GM12878 (cell line): ENCODE measurements around the gene ANKRD17. TPM values are rescaled to one million over a fixed set of nuclear protein-coding genes. Genes with fewer than 3 reads are reported as not detected.

Experiments
- ATAC-seq: fragments of 200-7000 bp; cut with Tn5 transposase; 3 replicates; pipeline ENCODE4 v1.9.1; 2020; ENCODE audit warnings: mild to moderate bottlenecking, moderate library complexity
- BruUV-seq: library from RNA; stranded (reverse); fragments of 400-500 nt; replicated peaks from 2 replicates; lab custom pipeline; 2021; lab: Mats Ljungman, UMichigan
- CTCF ChIA-PET: fragments of 300-600 bp; sonication (Branson Sonifier 250); formaldehyde crosslinking; extraction: SDS; loops from one replicate; lab custom pipeline; 2021; ENCODE audit warnings: inconsistent platforms; lab: Yijun Ruan, JAX
- POLR2A ChIA-PET: fragments of 350-600 bp; formaldehyde crosslinking; extraction: SDS; loops from one replicate; lab custom pipeline; 2021; ENCODE audit warnings: inconsistent platforms; lab: Charles Lee
- RAD21 ChIA-PET: fragments of 300-600 bp; sonication (Branson Sonifier 250); formaldehyde crosslinking; loops from one replicate; lab custom pipeline; 2023; ENCODE audit warnings: antibody characterized with exemption; ENCODE audit not compliant: unreplicated experiment; lab: Charles Lee
- SMC1A ChIA-PET: fragments of 300-600 bp; sonication (Branson Sonifier 250); formaldehyde crosslinking; loops from one replicate; lab custom pipeline; 2023; ENCODE audit not compliant: unreplicated experiment, uncharacterized antibody; lab: Charles Lee
- DNase-seq: peaks from one replicate; pipeline ENCODE4 v3.0.0-alpha.2; 2011; ENCODE audit warnings: low read depth, low spot score
- FAIRE-seq: peaks from 3 replicates; lab custom pipeline; 2011; peaks lifted over from hg19 to GRCh38; lab: Jason Lieb, UNC
- H2AFZ ChIP-seq: 2 replicates; pipeline ENCODE4 v1.6.0; 2011; ENCODE audit warnings: low read depth, low read length, control low read depth; ENCODE audit not compliant: control insufficient read depth
- H3K27ac ChIP-seq: 2 replicates; pipeline ENCODE4 v1.5.1; 2011; ENCODE audit warnings: control low read depth; ENCODE audit not compliant: control insufficient read depth, insufficient read depth
- H3K27me3 ChIP-seq, 2 experiments: replicated peaks in 1 of 2; 2 replicates each; pipeline versions ENCODE4 v1.6.0 to v1.6.1; 2011; ENCODE audit warnings: low read length in 1 of 2; ENCODE audit not compliant: control insufficient read depth in 2 of 2, insufficient read depth in 2 of 2
- H3K36me3 ChIP-seq, 2 experiments: 2 replicates each; pipeline ENCODE4 v1.5.1; 2011; ENCODE audit warnings: low read length in 1 of 2; ENCODE audit not compliant: control insufficient read depth in 2 of 2, insufficient read depth in 2 of 2
- H3K4me1 ChIP-seq: 2 replicates; pipeline ENCODE4 v1.6.1; 2011; ENCODE audit warnings: mild to moderate bottlenecking, low read length, moderate library complexity, mixed read lengths; ENCODE audit not compliant: control insufficient read depth, insufficient read depth
- H3K4me2 ChIP-seq: 2 replicates; pipeline ENCODE4 v1.6.0; 2011; ENCODE audit warnings: control low read depth; ENCODE audit not compliant: control insufficient read depth, insufficient read depth
- H3K4me3 ChIP-seq: fragments of 200-600 bp; sonication (generic); 2 replicates; pipeline ENCODE4 v1.5.1; 2016
- H3K79me2 ChIP-seq: 2 replicates; pipeline ENCODE4 v1.6.0; 2011; ENCODE audit warnings: low read length; ENCODE audit not compliant: control insufficient read depth, insufficient read depth
- H3K9ac ChIP-seq: 2 replicates; pipeline ENCODE4 v1.8.0; 2011; ENCODE audit warnings: low read length, control low read depth, mixed read lengths; ENCODE audit not compliant: control insufficient read depth, insufficient read depth
- H3K9me3 ChIP-seq: replicated peaks from 3 replicates; pipeline ENCODE4 v1.5.1; 2011; ENCODE audit warnings: mild to moderate bottlenecking, low read length; ENCODE audit not compliant: control insufficient read depth, insufficient read depth
- H4K20me1 ChIP-seq: 2 replicates; pipeline ENCODE4 v1.6.0; 2011; ENCODE audit not compliant: control insufficient read depth, insufficient read depth
- BACH1 ChIP-seq: fragments of 450-650 bp; IDR thresholded peaks from 2 replicates; pipeline ENCODE4 v1.6.1; 2017; ENCODE audit warnings: mild to moderate bottlenecking, borderline replicate concordance
- ESRRA ChIP-seq: IDR thresholded peaks from 2 replicates; pipeline ENCODE4 v1.6.1; 2012; ENCODE audit warnings: mild to moderate bottlenecking, low read length, improper control_type of control experiment
- LARP7 ChIP-seq: fragments of 450-650 bp; IDR thresholded peaks from 2 replicates; pipeline ENCODE4 v1.6.1; 2017; ENCODE audit warnings: mild to moderate bottlenecking
- WGBS: methylation state at CpG from one replicate; pipeline ENCODE4 v1.1.6; 2016; ENCODE audit warnings: low lambda C conversion rate; ENCODE audit not compliant: insufficient replicate concordance, insufficient coverage; ENCODE audit errors: missing lambda C conversion rate; 5-methylcytosine and 5-hydroxymethylcytosine counted together
- in situ Hi-C: fragments of 300-500 bp; cut with MboI; formaldehyde crosslinking; loops from 9 replicates; pipeline ENCODE4 v1.14.3; 2018; ENCODE audit warnings: mixed read lengths
- intact Hi-C: fragments of 100-400 bp; cut with micrococcal nuclease; formaldehyde crosslinking; loops from one replicate; pipeline ENCODE4 v1.14.2; 2022; ENCODE audit not compliant: unreplicated experiment
- polyA plus RNA-seq, 11 experiments: library from polyadenylated mRNA; depleted of rRNA in 4 of 11; unstranded in 6 of 11; stranded (reverse) in 5 of 11; fragments of >200 nt; fragmentation: Nextera tagmentation in 4 of 11; fragmentation: Illumina TruSeq in 1 of 11; extraction: Ambion mirVana in 4 of 11; extraction: Trizol in 1 of 11; gene quantifications; 1 replicate in 1 of 11; 2 replicates in 10 of 11; pipeline versions ENCODE4 v1.2.1 to v1.2.3, GENCODE V29; 2011 to 2016; ENCODE audit warnings: inconsistent platforms in 2 of 11, missing spikeins in 2 of 11, low read depth in 1 of 11
- total RNA-seq, 4 experiments: library from RNA; depleted of rRNA in 3 of 4; stranded (reverse); fragments of >200 nt in 3 of 4; fragmentation: Illumina TruSeq in 1 of 4; extraction: Trizol in 1 of 4; gene quantifications; 2 replicates each; pipeline versions ENCODE4 v1.2.1 to v1.2.3, GENCODE V29; 2013 to 2021
- TF ChIP-seq, protein P1 (sequence below): fragments of 450-650 bp; formaldehyde crosslinking; IDR thresholded peaks from 2 replicates; pipeline ENCODE4 v1.5.0; 2022; ENCODE audit warnings: mild to moderate bottlenecking, missing genetic modification characterization
- TF ChIP-seq, protein P2 (sequence below): fragments of 450-650 bp; IDR thresholded peaks from 2 replicates; pipeline ENCODE4 v1.6.1; 2017; ENCODE audit warnings: mild to moderate bottlenecking, low read depth, inconsistent platforms; ENCODE audit not compliant: poor library complexity, severe bottlenecking

ANKRD17 gene
- total and polyA plus RNA-seq, 10 of the 15 experiments (the other 5 are each of a cell fraction or from before 2014, with no cell fraction given), result 11.7 to 46.5 (median 32.6) TPM

DNA sequence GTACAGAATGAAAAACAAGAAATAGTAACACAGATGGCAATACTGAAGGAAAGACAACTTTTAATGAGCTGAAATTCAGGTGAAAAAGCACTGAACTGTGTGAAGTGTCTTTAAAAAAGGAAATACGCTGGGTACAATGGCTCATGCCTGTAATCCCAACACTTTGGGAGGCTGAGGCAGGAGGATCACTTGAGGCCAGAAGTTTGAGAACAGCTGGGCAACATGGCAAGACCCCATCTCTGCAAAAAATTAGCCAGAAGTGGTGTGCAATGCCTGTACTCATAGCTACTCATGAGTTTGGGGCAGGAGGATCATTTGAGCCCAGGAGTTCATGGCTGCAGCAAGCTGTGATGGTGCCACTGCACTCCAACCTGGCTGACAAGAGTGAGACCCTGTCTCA, 129.3 kb downstream of the ANKRD17 start:
- H3K79me2 ChIP-seq, result no peaks in the 10 kb centered on the region
- H2AFZ ChIP-seq, result no peak overlapping the region
- WGBS, result 100% methylated on average over 1 of the region's 1 CpG
- ATAC-seq (no peak), DNase-seq (no peak), FAIRE-seq (no peak)
- ChIA-PET SMC1A (interaction anchor here (1.2 to 2.0 kb wide), 5 partner anchors 9 to 128 kb away, joined by 3 to 10 read pairs (median 6); no protein-coding TSS in a partner anchor), POLR2A (interaction anchor here (0.7 kb wide), 1 partner anchor 157 kb away, joined by 5 read pairs; no protein-coding TSS in a partner anchor), CTCF (interaction anchor here (1.2 to 4.5 kb wide), 5 partner anchors 15 to 127 kb away, joined by 3 to 51 read pairs (median 6); no protein-coding TSS in a partner anchor), RAD21 (interaction anchor here (0.9 to 3.4 kb wide), 3 partner anchors 37 to 129 kb away, joined by 3 to 17 read pairs (median 3); partner anchors contain the start of gene ANKRD17)
- H3K4me1 ChIP-seq, result no peaks in the 10 kb centered on the region
- peaks cover 2 to 11% of the 10 kb centered on the region in 2 experiments for H3K36me3 ChIP-seq
- H3K4me3 ChIP-seq, result no peak overlapping the region
- in situ Hi-C loops (no loop called here), intact Hi-C loops (no loop called here)
- TF ChIP-seq LARP7, result no peak
- TF ChIP-seq BACH1, result no peak
- TF ChIP-seq, protein P1, sequence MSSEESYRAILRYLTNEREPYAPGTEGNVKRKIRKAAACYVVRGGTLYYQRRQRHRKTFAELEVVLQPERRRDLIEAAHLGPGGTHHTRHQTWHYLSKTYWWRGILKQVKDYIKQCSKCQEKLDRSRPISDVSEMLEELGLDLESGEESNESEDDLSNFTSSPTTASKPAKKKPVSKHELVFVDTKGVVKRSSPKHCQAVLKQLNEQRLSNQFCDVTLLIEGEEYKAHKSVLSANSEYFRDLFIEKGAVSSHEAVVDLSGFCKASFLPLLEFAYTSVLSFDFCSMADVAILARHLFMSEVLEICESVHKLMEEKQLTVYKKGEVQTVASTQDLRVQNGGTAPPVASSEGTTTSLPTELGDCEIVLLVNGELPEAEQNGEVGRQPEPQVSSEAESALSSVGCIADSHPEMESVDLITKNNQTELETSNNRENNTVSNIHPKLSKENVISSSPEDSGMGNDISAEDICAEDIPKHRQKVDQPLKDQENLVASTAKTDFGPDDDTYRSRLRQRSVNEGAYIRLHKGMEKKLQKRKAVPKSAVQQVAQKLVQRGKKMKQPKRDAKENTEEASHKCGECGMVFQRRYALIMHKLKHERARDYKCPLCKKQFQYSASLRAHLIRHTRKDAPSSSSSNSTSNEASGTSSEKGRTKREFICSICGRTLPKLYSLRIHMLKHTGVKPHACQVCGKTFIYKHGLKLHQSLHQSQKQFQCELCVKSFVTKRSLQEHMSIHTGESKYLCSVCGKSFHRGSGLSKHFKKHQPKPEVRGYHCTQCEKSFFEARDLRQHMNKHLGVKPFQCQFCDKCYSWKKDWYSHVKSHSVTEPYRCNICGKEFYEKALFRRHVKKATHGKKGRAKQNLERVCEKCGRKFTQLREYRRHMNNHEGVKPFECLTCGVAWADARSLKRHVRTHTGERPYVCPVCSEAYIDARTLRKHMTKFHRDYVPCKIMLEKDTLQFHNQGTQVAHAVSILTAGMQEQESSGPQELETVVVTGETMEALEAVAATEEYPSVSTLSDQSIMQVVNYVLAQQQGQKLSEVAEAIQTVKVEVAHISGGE (CRISPR knock-in tag), result no peak
- TF ChIP-seq ESRRA, result no peak
- TF ChIP-seq, protein P2, sequence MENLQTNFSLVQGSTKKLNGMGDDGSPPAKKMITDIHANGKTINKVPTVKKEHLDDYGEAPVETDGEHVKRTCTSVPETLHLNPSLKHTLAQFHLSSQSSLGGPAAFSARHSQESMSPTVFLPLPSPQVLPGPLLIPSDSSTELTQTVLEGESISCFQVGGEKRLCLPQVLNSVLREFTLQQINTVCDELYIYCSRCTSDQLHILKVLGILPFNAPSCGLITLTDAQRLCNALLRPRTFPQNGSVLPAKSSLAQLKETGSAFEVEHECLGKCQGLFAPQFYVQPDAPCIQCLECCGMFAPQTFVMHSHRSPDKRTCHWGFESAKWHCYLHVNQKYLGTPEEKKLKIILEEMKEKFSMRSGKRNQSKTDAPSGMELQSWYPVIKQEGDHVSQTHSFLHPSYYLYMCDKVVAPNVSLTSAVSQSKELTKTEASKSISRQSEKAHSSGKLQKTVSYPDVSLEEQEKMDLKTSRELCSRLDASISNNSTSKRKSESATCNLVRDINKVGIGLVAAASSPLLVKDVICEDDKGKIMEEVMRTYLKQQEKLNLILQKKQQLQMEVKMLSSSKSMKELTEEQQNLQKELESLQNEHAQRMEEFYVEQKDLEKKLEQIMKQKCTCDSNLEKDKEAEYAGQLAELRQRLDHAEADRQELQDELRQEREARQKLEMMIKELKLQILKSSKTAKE, result no peak
- no peaks in the 10 kb centered on the region for H3K27me3 ChIP-seq
- H3K27ac ChIP-seq, result no peak overlapping the region
- BruUV-seq, result no TSS peak
- no peak overlapping the region for H3K4me2 ChIP-seq
- no peaks in the 10 kb centered on the region; the same call in 1 of the 2 replicates for H4K20me1 ChIP-seq
- H3K9ac ChIP-seq, result no peak overlapping the region
- no peaks in the 10 kb centered on the region for H3K9me3 ChIP-seq
